Smooth muscle cell (in vitro differentiated cells): Measurements from ENCODE around the gene CABYR. TPM values are rescaled to one million over a fixed set of nuclear protein-coding genes. Genes with fewer than 3 reads are reported as not detected.

Experiments
- DNase-seq: peaks from one replicate; lab custom pipeline; 2025; ENCODE audit not compliant: unreplicated experiment; lab: John Stamatoyannopoulos, UW
- H2AFZ ChIP-seq: fragments of 200-600 bp; sonication (generic); 2 replicates; pipeline ENCODE4 v1.6.0; 2016; ENCODE audit warnings: antibody characterized with exemption, low read depth, mild to moderate bottlenecking
- H3F3A ChIP-seq: fragments of 200-600 bp; sonication (generic); 2 replicates; pipeline ENCODE4 v1.6.0; 2017; ENCODE audit warnings: antibody characterized with exemption, low read depth
- H3K27ac ChIP-seq: fragments of 200-600 bp; sonication (generic); 2 replicates; pipeline ENCODE4 v1.5.1; 2016; ENCODE audit warnings: low read depth, mild to moderate bottlenecking
- H3K27me3 ChIP-seq: fragments of 200-600 bp; sonication (generic); 2 replicates; pipeline ENCODE4 v1.6.1; 2016; ENCODE audit warnings: low read depth, mild to moderate bottlenecking
- H3K36me3 ChIP-seq: fragments of 200-600 bp; sonication (generic); 2 replicates; pipeline ENCODE4 v1.5.1; 2016; ENCODE audit warnings: low read depth
- H3K4me1 ChIP-seq: fragments of 200-600 bp; sonication (generic); 2 replicates; pipeline ENCODE4 v1.5.1; 2016; ENCODE audit warnings: low read depth
- H3K4me2 ChIP-seq: fragments of 200-600 bp; sonication (generic); 2 replicates; pipeline ENCODE4 v1.6.0; 2016; ENCODE audit warnings: mild to moderate bottlenecking
- H3K4me3 ChIP-seq: fragments of 200-600 bp; sonication (generic); 2 replicates; pipeline ENCODE4 v1.5.1; 2016; ENCODE audit warnings: mild to moderate bottlenecking
- H3K79me2 ChIP-seq: fragments of 200-600 bp; sonication (generic); 2 replicates; pipeline ENCODE4 v1.6.0; 2016; ENCODE audit warnings: low read depth, mild to moderate bottlenecking
- H3K9ac ChIP-seq: fragments of 200-600 bp; sonication (generic); 2 replicates; pipeline ENCODE4 v1.6.0; 2016; ENCODE audit warnings: low read depth
- H3K9me3 ChIP-seq: fragments of 200-600 bp; sonication (generic); replicated peaks from 2 replicates; pipeline ENCODE4 v1.5.1; 2016; ENCODE audit warnings: low read depth
- H4K20me1 ChIP-seq: fragments of 200-600 bp; sonication (generic); 2 replicates; pipeline ENCODE4 v1.6.0; 2016; ENCODE audit warnings: low read depth
- WGBS: methylation state at CpG from one replicate; pipeline ENCODE4 v1.1.7; 2016; ENCODE audit warnings: low lambda C conversion rate; 5-methylcytosine and 5-hydroxymethylcytosine counted together
- polyA plus RNA-seq: library from polyadenylated mRNA; unstranded; fragments of >200 nt; fragmentation: Nextera tagmentation; extraction: Ambion mirVana; gene quantifications from 2 replicates; pipeline ENCODE4 v1.2.1, GENCODE V29; 2016
- total RNA-seq: library from RNA; depleted of rRNA; stranded (reverse); fragments of >200 nt; gene quantifications from 2 replicates; pipeline ENCODE4 v1.2.3, GENCODE V29; 2014
- TF ChIP-seq, protein P1 (sequence below): fragments of 200-600 bp; sonication (generic); IDR thresholded peaks from 2 replicates; pipeline ENCODE4 v1.5.1; 2017; ENCODE audit warnings: borderline replicate concordance, mild to moderate bottlenecking, antibody characterized with exemption; ENCODE audit not compliant: insufficient read depth, poor library complexity, severe bottlenecking

CABYR gene
- total and polyA plus RNA-seq, 2 experiments from 2014 or later = 4.0 to 7.0 TPM

DNA sequence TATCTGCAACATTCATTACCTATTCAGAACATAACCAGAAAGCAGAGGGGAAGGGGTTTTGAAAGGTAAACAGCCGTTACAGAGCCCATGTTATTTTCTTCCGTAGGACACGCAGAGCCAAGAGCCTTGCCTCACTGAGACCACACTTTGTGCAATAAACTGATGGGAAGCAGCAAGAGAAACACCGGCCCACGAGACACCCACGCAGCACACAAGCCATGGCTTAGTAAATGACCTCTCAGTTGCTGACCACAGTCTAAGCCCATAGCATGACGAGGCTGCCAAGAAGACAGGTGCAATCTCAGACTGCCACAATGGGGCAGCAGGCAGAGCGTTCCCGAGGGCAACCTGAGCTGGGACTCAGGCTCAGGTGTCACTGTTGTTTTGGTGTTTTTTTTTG is 59.6 kb downstream of the CABYR start:
- H3K27me3 ChIP-seq = no peaks in the 10 kb centered on the region
- H3K27ac ChIP-seq = no peak overlapping the region
- no peak overlapping the region for H3K4me3 ChIP-seq
- no peaks in the 10 kb centered on the region for H4K20me1 ChIP-seq
- no peak overlapping the region for H3K4me2 ChIP-seq
- TF ChIP-seq, protein P1, sequence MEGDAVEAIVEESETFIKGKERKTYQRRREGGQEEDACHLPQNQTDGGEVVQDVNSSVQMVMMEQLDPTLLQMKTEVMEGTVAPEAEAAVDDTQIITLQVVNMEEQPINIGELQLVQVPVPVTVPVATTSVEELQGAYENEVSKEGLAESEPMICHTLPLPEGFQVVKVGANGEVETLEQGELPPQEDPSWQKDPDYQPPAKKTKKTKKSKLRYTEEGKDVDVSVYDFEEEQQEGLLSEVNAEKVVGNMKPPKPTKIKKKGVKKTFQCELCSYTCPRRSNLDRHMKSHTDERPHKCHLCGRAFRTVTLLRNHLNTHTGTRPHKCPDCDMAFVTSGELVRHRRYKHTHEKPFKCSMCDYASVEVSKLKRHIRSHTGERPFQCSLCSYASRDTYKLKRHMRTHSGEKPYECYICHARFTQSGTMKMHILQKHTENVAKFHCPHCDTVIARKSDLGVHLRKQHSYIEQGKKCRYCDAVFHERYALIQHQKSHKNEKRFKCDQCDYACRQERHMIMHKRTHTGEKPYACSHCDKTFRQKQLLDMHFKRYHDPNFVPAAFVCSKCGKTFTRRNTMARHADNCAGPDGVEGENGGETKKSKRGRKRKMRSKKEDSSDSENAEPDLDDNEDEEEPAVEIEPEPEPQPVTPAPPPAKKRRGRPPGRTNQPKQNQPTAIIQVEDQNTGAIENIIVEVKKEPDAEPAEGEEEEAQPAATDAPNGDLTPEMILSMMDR = no peak
- DNase-seq = no peak
- no peaks in the 10 kb centered on the region for H3K36me3 ChIP-seq
- no peaks in the 10 kb centered on the region for H3K4me1 ChIP-seq
- no peaks in the 10 kb centered on the region for H3F3A ChIP-seq
- no peaks in the 10 kb centered on the region for H3K79me2 ChIP-seq
- H3K9ac ChIP-seq = no peak overlapping the region
- no peaks in the 10 kb centered on the region for H3K9me3 ChIP-seq
- H2AFZ ChIP-seq = no peak overlapping the region
- 84% methylated on average over 9 of the region's 9 CpGs for WGBS

DNA sequence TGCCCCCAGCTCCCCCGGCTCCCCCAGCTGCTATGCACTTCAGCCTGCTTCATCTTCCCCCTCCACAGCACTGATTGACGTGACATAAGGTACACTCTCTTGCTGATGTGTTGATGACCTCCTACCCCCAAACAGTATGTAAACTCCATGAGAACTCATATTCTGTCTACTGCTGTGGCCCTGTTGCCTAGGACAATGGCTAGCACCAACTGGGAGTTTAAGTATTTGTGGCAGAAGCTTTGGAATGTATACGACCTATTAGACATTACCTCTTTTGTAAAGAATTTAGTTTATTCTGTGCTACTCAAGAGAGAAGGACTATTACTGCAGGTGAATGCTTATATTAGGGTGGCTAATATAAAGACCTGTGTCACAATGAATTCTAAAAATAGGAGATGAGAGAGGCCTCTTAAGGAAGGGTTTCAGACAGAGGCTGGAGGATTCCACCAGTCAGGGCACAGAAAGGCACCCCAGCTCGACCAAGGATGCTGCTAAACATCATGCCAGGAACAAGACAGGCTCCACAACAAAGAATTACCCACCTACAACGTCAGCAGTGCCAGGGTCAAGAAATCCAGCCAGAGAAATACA is 60.6 kb downstream of the CABYR start:
- Histone ChIP-seq H3K36me3 (no peaks in the 10 kb centered on the region), H2AFZ (no peak overlapping the region), H3K4me1 (no peaks in the 10 kb centered on the region), H3K4me3 (no peak overlapping the region), H4K20me1 (no peaks in the 10 kb centered on the region), H3K4me2 (no peak overlapping the region), H3K27me3 (no peaks in the 10 kb centered on the region), H3K9ac (no peak overlapping the region), H3K79me2 (no peaks in the 10 kb centered on the region), H3K27ac (no peak overlapping the region), H3K9me3 (no peaks in the 10 kb centered on the region), H3F3A (no peaks in the 10 kb centered on the region)
- 82% methylated on average over 5 of the region's 5 CpGs for WGBS
- TF ChIP-seq, protein P1 = no peak
- DNase-seq = no peak

DNA sequence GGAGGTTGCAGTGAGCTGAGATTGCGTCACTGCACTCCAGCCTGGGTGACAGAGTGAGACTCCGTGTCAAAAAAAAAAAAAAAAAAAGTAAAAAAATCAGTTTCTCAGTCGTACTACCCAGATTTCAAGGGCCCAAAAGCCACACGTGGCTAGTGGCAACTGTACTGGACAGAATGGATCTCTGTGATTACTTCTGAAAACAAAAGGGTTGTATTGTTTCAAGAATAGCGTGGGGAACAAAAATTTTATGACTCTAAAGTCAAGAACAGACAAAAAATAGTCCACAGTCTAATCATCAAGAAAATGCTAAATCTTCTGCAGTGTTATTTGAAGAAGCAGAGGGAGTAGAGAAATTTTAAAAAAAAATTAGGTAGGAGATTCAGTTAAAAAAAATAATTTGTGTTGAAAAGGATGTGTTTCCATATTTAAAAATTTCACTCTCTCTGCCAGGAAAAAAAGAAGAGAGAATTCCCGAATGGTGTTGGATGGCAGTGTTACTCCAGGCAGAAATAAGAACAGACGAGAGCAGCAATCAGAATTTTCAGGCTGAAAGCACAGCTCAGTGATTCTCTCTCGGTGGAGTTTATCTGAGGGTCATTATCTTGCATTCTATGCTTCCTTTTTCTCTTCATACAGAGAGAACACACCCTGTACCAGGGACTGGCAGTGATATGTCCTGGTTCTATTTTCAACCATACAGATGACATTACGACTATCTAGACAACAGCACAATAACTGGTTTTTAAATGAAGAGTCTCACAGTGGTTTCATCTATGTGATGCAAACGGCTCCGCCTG is 61.8 kb downstream of the CABYR start:
- Histone ChIP-seq H3K27ac (no peak overlapping the region), H3K9me3 (no peaks in the 10 kb centered on the region), H3K36me3 (no peaks in the 10 kb centered on the region), H2AFZ (no peak overlapping the region), H3K4me2 (no peak overlapping the region), H3K4me3 (no peak overlapping the region), H3F3A (no peaks in the 10 kb centered on the region), H3K27me3 (no peaks in the 10 kb centered on the region), H3K79me2 (no peaks in the 10 kb centered on the region), H3K4me1 (no peaks in the 10 kb centered on the region), H4K20me1 (no peaks in the 10 kb centered on the region), H3K9ac (no peak overlapping the region)
- TF ChIP-seq, protein P1 = no peak
- 91% methylated on average over 11 of the region's 11 CpGs for WGBS
- no peak for DNase-seq
